Gastroesophageal sphincter (tissue), 3 donors: ENCODE measurements around the gene ALOX12B.

Source experiments
- CTCF ChIP-seq, 4 experiments: fragments of 200-600 bp in 2 of 4; fragments of 450-650 bp in 2 of 4; sonication (generic) in 1 of 4; IDR thresholded peaks; one replicate each; pipeline ENCODE4 v1.5.1; 2017 to 2019; ENCODE audit warnings: antibody characterized with exemption in 4 of 4, mild to moderate bottlenecking in 2 of 4, moderate library complexity in 2 of 4
- POLR2AphosphoS5 ChIP-seq: sonication (generic); formaldehyde crosslinking; IDR thresholded peaks from one replicate; pipeline ENCODE4 v1.6.1; 2017; ENCODE audit warnings: antibody characterized with exemption

GRCh38 chr17:8059131-8059530, 28.4 kb downstream of the ALOX12B start:
- TF ChIP-seq CTCF (IDR thresholded peaks at IDR 0.05), result no peak
- TF ChIP-seq POLR2AphosphoS5, result no peak
